ENCODE measurements around the gene RFX7. TPM values are rescaled to one million over a fixed set of nuclear protein-coding genes. Genes with fewer than 3 reads are reported as not detected.

Gene RFX7
- total RNA-seq, 1 experiment from 2014 or later = 43.4 TPM

DNA sequence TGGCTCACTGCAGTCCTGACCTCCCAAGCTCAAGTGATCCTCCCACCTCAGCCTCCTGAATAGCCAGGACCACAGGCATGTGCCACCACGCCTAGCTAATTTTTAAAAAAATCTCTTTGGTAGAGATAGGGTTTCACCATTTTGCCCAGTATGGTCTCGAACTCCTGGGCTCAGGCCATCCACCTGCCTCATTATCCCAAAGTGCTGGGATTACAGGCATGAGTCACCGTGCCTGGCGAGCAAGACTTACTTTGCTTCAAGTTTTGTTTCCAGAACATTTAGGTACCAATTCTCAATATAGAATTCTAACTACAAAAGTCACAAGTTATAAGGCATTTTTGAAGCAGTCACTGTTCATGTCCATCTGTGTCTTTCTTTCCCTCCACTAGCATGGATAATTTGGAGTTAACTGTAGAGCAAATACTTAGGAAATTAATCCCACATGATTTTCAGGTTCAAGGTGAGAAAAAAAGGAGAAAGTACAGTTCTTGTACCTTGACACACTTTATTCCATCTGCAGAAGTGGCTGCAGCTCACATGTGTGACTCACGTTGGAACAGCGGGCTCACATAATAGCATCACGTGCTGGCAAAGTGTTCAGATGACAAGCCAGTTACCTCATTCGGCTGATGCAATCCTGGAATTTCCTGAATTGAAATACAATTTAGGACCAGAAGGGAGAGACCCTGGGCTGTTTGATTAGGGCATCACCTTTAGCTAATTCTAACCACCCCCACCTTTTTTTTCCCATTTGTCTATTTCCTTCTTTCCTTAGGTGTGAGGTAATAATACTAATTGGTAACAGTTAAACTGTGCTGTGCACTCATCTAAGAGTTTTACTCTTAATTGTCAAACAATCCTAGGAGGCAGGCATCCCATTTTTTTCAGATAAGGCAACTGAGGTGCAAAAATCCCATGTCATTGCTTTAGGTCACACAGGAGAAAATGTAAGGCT is 203.3 kb downstream of the RFX7 start:
- H2BK15ac ChIP-seq (ENCODE audit: low read depth, low read length) = no peak overlapping the region
- H2AFZ ChIP-seq (ENCODE audit: low read length) = no peak overlapping the region
- no peaks in the 10 kb centered on the region for H3K79me2 ChIP-seq (ENCODE audit: insufficient read depth, low read length)
- H4K8ac ChIP-seq (replicated peaks; ENCODE audit: insufficient read length, low read depth, low read length) = no peak overlapping the region
- H4K91ac ChIP-seq (ENCODE audit: insufficient read length, low read depth, low read length) = no peak overlapping the region
- no peak overlapping the region for H2BK12ac ChIP-seq (ENCODE audit: insufficient read length, low read depth, low read length)
- no peaks in the 10 kb centered on the region for H3K27me3 ChIP-seq (ENCODE audit: insufficient read depth, low read length)
- TF ChIP-seq, protein P1, sequence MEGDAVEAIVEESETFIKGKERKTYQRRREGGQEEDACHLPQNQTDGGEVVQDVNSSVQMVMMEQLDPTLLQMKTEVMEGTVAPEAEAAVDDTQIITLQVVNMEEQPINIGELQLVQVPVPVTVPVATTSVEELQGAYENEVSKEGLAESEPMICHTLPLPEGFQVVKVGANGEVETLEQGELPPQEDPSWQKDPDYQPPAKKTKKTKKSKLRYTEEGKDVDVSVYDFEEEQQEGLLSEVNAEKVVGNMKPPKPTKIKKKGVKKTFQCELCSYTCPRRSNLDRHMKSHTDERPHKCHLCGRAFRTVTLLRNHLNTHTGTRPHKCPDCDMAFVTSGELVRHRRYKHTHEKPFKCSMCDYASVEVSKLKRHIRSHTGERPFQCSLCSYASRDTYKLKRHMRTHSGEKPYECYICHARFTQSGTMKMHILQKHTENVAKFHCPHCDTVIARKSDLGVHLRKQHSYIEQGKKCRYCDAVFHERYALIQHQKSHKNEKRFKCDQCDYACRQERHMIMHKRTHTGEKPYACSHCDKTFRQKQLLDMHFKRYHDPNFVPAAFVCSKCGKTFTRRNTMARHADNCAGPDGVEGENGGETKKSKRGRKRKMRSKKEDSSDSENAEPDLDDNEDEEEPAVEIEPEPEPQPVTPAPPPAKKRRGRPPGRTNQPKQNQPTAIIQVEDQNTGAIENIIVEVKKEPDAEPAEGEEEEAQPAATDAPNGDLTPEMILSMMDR (conservative IDR thresholded peaks at IDR 0.05) = no peak
- no peaks in the 10 kb centered on the region for H3K9me3 ChIP-seq (ENCODE audit: control insufficient read depth, low read depth, low read length)
- no peaks in the 10 kb centered on the region for H3K9me3 Mint-ChIP-seq
- H3K9ac ChIP-seq (ENCODE audit: extremely low read depth, insufficient read length, low read length) = no peak overlapping the region
- no peak overlapping the region for H3T11ph ChIP-seq (ENCODE audit: low read length)
- no peak overlapping the region for H3K18ac ChIP-seq (ENCODE audit: insufficient read length, low read depth, low read length)
- no peak overlapping the region for H2BK120ac ChIP-seq (ENCODE audit: low read depth, low read length, poor library complexity, severe bottlenecking)
- no peak overlapping the region for H3K4ac ChIP-seq (ENCODE audit: low read depth, low read length)
- H2BK5ac ChIP-seq (ENCODE audit: insufficient read length, low read length) = no peak overlapping the region
- H3K23ac ChIP-seq (ENCODE audit: insufficient read length, low read depth, low read length) = no peak overlapping the region
- peaks cover 17 to 21% of the 10 kb centered on the region in 2 experiments for H3K4me1 Mint-ChIP-seq
- no peaks in the 10 kb centered on the region for H3K36me3 Mint-ChIP-seq (ENCODE audit: insufficient read depth in 1 of 3, low read depth in 3 of 3)
- no peak overlapping the region for H3K27ac ChIP-seq (ENCODE audit: insufficient read length, low read depth, low read length)
- H3K4me3 Mint-ChIP-seq = no peak overlapping the region
- H2BK20ac ChIP-seq (ENCODE audit: low read depth, low read length, poor library complexity, severe bottlenecking) = no peak overlapping the region
- H3K27me3 Mint-ChIP-seq (ENCODE audit: low read depth) = no peaks in the 10 kb centered on the region; the same call in 1 of the 2 replicates
- H4K5ac ChIP-seq (ENCODE audit: insufficient read length, low read depth, low read length) = no peak overlapping the region
- H3K23me2 ChIP-seq (ENCODE audit: insufficient read length, low read depth, low read length, poor library complexity, severe bottlenecking) = no peaks in the 10 kb centered on the region
- H3K56ac ChIP-seq (ENCODE audit: insufficient read length, low read depth, low read length) = no peak overlapping the region
- H3K14ac ChIP-seq (ENCODE audit: insufficient read depth, low read length) = no peak overlapping the region
- no peaks in the 10 kb centered on the region for H4K20me1 ChIP-seq (ENCODE audit: control insufficient read depth, insufficient read depth, insufficient read length)
- peak overlapping the region in 1 of 3 experiments; percentile 63; a peak in 1 of 7 replicates for H3K27ac Mint-ChIP-seq
- H3K4me1 ChIP-seq (ENCODE audit: insufficient read depth, low read length) = peaks cover 4% of the 10 kb centered on the region; the same call in 1 of the 2 replicates
- H3K79me1 ChIP-seq (ENCODE audit: insufficient read depth, low read depth, low read length, poor library complexity, severe bottlenecking) = no peaks in the 10 kb centered on the region
- WGBS (ENCODE audit: extremely low coverage, insufficient read length, low lambda C conversion rate) = no CpG with 5 or more reads among the region's 8 CpGs
- H3K4me2 ChIP-seq (ENCODE audit: insufficient read depth, insufficient read length, low read length) = no peak overlapping the region
- H2AK5ac ChIP-seq (ENCODE audit: insufficient read length, low read length) = no peak overlapping the region
- DNase-seq = peak; percentile 38

Data from H9 (cell line).